Measurements from ENCODE around the gene SREBF1. TPM values are rescaled to one million over a fixed set of nuclear protein-coding genes. Genes with fewer than 3 reads are reported as not detected.
A peak's percentile ranks its signal among the peaks of the same experiment; 100 is the strongest.

Gene SREBF1
- total and polyA plus RNA-seq, 3 donors from 2014 or later = 142 to 256 (median 239) TPM

DNA sequence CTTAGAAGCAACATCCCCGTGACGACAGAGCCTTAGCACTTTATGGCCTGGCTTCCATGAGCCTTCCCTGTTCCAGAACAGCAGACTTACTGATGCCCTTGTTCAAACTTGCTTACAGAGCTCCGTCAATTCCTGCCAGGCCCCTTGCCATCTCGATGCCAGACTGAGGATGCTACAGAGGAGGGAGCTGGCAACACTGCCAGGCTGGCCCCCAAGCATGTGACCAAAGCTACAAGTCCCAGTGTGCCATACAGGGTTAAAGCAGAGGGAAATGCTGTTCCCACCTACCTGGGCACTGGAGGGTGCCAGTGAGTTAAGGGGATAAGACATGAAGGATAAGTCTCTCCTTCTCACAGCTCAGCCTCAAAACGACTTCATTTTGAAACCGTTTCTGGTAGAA is 33.5 kb upstream of the SREBF1 start:
- no peak overlapping the region for H3K27ac ChIP-seq
- no peaks in the 10 kb centered on the region for H3K9me3 ChIP-seq
- H3K4me1 ChIP-seq = no peaks in the 10 kb centered on the region
- no peaks in the 10 kb centered on the region for H3K27me3 ChIP-seq
- no peaks in the 10 kb centered on the region for H3K36me3 ChIP-seq (ENCODE audit: low read depth, missing control alignments)
- intact Hi-C loops (cut with DNase I; ENCODE audit: low total_unique reads) = no loop called here
- no peak overlapping the region for H3K4me3 ChIP-seq
- DNase-seq = no peak
- 87 to 90% methylated on average over 6 of the region's 6 CpGs for WGBS, 2 donors
- TF ChIP-seq POLR2A (IDR thresholded peaks at IDR 0.05) = no peak

GRCh38 chr17:17868641-17869522 is 32.1 kb upstream of the SREBF1 start:
- Histone ChIP-seq H3K36me3 (ENCODE audit: low read depth, missing control alignments) (no peaks in the 10 kb centered on the region), H3K9me3 (no peaks in the 10 kb centered on the region), H3K27ac (peak overlapping the region in 1 of 2 donors; percentile 25), H3K4me3 (no peak overlapping the region), H3K4me1 (no peaks in the 10 kb centered on the region), H3K27me3 (no peaks in the 10 kb centered on the region)
- TF ChIP-seq CTCF (IDR thresholded peaks at IDR 0.05) (no peak), POLR2A (IDR thresholded peaks at IDR 0.05) (no peak)
- no peak for DNase-seq
- intact Hi-C loops (cut with DNase I; ENCODE audit: low total_unique reads) = no loop called here
- 47 to 56% methylated on average over 18 of the region's 18 CpGs for WGBS, 2 donors

DNA sequence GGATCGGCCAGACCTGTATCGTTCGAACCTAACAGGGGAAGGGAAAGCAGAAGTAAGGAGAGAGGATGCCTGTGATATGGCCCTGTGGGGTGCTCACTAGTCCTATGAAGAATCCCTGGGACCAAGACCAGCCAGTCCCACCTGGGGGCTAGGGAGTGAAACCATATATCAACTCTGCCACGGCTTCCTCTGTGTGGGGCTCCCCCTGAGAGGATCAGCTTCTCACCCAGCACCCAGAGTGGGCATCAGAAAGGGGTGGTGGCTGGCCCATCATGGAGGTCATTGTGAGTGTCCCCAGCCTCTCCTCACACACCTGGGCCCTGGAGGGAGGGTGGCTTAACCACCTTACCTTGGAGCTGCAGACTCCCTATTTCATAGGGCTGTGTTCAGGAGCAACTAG is 30.1 kb upstream of the SREBF1 start:
- H3K27ac ChIP-seq = no peak overlapping the region
- intact Hi-C loops (cut with DNase I; ENCODE audit: low total_unique reads) = no loop called here

DNA sequence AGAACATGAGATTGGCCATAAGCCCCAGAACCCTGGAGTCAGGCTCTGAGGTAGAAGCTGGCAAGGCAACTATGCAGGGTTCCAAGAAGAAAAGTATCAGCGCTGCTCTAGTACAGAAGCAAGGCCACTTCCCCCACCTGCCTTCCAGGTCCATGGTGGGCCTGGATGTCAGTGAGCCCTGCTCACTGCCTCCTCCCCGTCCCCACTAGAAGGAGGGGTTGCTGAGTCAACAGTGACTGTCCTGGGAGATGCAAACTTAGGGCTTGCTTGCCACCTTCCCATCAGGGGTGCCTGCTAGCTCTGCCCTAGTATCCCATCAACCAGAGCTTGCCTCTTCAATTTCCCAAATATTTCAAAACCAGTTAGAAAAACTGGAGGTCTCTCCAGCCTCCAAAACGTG is 29.6 kb upstream of the SREBF1 start:
- H3K4me3 ChIP-seq = no peak overlapping the region
- no peak overlapping the region for H3K27ac ChIP-seq
- no peaks in the 10 kb centered on the region for H3K4me1 ChIP-seq
- no peak for DNase-seq
- no peaks in the 10 kb centered on the region for H3K27me3 ChIP-seq
- TF ChIP-seq CTCF (IDR thresholded peaks at IDR 0.05) = no peak
- no peak for TF ChIP-seq POLR2A (IDR thresholded peaks at IDR 0.05)
- no peaks in the 10 kb centered on the region for H3K36me3 ChIP-seq (ENCODE audit: low read depth, missing control alignments)
- WGBS, 2 donors = 91 to 95% methylated on average over 3 of the region's 3 CpGs
- intact Hi-C loops (cut with DNase I; ENCODE audit: low total_unique reads) = no loop called here
- H3K9me3 ChIP-seq = no peaks in the 10 kb centered on the region

More for the DNA sequence above, 30.1 kb upstream of the SREBF1 start:
- 91 to 95% methylated on average over 4 of the region's 4 CpGs for WGBS, 2 donors
- Histone ChIP-seq H3K9me3 (no peaks in the 10 kb centered on the region), H3K36me3 (ENCODE audit: low read depth, missing control alignments) (no peaks in the 10 kb centered on the region), H3K4me3 (no peak overlapping the region), H3K27me3 (no peaks in the 10 kb centered on the region), H3K4me1 (no peaks in the 10 kb centered on the region)
- DNase-seq = no peak
- TF ChIP-seq POLR2A (IDR thresholded peaks at IDR 0.05) = no peak
- no peak for TF ChIP-seq CTCF (IDR thresholded peaks at IDR 0.05)

DNA sequence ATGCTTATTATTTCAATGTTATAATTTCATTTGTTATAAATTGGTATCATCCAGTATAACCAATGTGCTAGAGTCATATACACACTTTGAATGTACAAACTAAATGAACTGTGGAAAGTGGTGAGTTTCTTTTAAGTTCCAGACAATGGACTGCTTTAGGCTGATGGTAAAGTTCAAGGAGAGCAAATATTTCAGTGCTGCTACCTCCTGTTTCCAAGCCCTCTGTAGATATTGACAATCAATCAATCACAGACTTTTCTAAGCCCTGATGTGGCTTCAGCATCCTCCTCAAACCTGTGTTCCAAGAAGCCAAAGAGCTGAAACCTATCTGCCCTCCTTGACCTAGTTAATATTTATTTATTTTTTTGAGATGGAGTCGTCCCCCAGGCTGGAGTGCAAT is 28.2 kb upstream of the SREBF1 start:
- Histone ChIP-seq H3K4me1 (no peaks in the 10 kb centered on the region), H3K27ac (no peak overlapping the region), H3K4me3 (no peak overlapping the region), H3K9me3 (no peaks in the 10 kb centered on the region), H3K36me3 (ENCODE audit: low read depth, missing control alignments) (no peaks in the 10 kb centered on the region), H3K27me3 (no peaks in the 10 kb centered on the region)
- TF ChIP-seq CTCF (IDR thresholded peaks at IDR 0.05) (no peak), POLR2A (IDR thresholded peaks at IDR 0.05) (no peak)
- 87 to 93% methylated on average over 1 of the region's 1 CpG for WGBS, 2 donors
- DNase-seq = no peak
- intact Hi-C loops (cut with DNase I; ENCODE audit: low total_unique reads) = no loop called here
